Measurements from ENCODE around the gene CDH13. TPM values are rescaled to one million over a fixed set of nuclear protein-coding genes. Genes with fewer than 3 reads are reported as not detected.

Gene CDH13
- polyA plus RNA-seq, 1 donor: 49.6 TPM

DNA sequence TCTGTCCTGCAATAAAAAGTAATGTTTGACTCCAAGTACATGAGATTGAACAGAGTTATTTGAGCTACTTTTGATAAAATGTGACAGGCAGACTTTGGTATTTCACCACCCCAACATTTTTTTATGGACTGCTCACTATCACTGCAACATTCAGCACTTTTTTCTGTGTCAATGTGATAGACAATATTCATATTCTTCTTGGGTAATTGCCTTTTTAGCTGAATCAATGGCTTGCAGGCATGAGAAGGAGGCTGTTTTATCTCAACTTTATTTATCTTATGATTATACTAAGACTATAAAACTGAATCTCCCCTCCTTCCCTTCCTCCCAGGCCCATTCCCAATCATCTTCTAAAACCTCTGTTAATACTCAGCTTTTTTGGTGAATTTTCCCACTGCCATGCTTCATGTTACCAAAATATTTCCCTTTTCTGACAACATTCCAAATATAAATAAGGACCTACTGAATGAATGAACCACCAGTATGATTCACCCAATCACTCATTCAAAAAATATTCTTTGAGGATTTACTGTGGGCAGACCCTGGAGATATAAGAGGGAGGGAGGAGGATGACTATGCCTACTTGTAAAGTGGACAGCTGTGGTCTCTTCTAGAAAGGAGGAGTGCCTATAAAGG, 67.6 kb downstream of the CDH13 start:
- DNase-seq (ENCODE audit: low read depth): no peak

DNA sequence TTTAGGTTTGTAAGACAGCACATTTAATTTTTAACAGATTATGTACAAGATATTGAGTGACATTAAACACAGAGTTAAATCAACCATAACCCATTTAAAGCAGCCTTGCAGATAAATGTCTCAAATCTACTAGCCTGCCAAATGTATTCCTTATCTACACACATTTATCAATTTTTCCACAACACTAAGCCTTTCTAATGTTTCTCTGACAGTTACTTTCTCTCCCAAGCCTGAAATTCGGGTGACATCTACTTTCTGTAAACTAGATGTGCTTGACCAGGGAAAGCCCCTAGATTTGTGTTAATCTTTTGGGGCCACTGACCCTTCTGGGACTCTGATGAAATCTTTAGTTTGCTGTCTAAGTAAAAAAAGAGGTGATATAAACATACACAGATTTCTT, 69.0 kb downstream of the CDH13 start:
- no peak for DNase-seq (ENCODE audit: low read depth)

DNA sequence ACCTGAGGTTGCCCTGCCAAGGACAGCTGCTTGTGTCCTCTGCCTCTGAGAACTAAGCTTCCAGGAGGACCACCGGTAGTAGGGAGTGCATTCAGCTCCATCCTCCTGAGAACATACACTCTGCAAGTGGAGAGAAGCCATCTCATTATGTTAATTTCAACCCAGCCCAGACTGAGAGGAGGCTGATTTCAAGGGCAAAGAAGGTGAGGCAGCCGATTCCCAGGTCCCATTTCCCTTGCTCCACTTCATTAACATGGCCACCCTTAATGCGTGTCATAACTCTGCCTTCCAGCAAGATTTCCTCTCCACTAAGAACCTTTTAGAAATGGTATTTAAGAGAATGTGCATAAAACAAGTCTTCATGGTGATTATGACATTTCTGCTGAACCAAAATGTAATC, 72.5 kb downstream of the CDH13 start:
- no peak for DNase-seq (ENCODE audit: low read depth)

DNA sequence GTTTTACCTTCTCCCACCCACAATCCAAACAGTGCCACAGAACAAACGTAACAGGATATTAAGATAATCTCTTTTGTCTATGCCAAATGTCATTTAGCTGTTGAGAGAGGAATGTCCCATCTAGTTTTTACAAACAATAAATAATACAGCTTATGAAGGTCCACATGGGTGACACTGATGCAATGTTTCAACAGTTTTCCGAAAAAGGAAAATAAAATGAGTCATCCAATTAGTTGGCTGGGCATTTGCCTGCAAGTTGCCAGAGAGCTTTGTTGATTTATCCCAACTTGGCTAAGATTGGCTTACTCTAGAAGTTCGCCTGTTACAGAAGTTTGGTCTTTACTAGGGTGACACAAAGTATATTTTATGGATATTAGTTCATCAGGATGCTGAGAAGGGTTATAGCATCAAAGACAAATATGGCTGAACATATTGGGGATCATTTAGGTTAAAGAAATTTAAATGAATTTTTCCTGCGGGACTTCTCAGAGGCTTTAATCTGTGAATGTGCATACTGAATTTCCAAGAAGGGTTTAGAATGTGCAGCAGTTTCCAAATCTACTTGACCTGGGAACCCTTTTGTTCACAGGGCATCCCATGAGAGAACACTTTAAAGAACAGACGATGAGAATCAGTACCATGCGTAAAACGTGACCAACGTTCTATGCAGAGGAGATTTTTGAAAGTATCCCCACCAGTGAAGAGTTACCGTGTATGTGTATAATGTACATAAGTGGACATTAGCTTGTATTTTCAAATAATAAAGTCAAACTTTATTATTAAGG, 73.1 kb downstream of the CDH13 start:
- no peak for DNase-seq (ENCODE audit: low read depth)

DNA sequence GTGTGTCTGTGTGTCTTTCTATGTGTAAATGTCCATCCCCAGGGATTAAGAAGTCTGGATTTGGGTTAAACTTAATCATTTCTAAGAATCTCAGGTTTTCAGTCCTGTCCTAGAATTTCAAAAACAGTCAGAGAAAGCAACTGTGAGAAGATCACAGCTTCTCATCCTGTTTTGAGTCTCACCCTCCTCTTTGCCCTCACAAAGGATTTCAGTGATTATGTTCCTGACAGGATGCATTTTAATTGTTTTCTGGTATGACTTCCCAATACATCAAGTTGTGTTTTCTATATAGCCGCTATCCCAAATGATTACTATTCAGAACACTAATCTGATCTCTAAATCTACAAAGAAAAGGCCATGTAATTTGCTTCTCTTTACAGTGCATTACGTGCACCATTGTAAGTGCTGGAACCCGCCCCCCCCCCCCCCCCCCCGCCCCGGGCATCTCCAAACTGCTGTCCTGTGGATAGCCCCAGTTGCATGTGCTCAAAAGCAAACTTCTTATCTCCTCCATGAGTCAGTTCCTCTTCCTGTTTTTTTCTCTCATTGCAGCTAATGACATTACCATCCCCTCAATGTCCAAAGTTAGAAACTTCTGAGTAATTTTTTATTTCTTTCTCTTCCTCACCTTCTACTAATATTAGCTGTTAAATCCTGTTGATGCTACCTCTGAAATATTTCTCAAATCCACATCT, 73.9 kb downstream of the CDH13 start:
- no peak for DNase-seq (ENCODE audit: low read depth)

DNA sequence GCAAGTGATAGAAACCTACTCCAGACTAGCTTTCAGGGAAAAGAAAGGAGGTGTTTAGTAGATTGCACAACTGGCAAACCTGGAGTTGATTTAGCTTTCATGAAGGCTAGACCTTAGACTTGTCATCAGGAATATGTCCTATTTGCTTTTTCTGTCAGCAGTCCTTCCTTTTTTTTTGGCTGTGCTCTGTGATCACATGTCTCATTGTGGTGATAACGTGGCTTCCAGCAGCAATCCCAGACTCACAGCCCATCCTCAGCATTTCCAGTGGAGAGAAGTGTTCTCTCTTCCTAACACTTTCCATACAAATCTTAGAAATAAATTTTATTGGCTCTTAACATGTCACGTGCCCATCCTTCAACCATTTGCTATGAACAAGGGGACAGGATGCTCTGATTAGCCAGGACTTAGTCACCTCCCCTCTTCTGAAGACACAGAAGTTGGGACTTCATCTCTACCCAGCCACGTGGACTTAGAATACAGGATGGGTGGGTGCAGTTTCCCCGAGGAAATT, 74.7 kb downstream of the CDH13 start:
- DNase-seq (ENCODE audit: low read depth): no peak

DNA sequence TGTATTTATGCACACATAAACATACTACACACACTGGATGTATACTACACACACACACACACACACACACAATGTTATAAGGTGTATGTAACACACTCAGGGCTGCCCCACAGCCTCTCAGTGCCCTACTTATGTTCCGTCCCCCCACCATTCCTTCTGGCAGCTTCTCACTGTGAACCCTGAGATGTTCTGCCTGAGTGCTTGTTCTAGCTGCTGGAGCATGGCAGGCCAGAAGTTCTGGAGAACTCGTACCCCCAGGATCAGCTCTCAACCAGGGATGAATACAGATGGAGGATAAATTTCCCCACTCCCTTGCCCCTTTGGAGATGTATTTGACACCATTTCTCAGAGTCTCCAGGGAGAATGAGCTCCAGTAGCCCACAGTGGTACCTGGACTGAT, 76.4 kb downstream of the CDH13 start:
- no peak for DNase-seq (ENCODE audit: low read depth)

DNA sequence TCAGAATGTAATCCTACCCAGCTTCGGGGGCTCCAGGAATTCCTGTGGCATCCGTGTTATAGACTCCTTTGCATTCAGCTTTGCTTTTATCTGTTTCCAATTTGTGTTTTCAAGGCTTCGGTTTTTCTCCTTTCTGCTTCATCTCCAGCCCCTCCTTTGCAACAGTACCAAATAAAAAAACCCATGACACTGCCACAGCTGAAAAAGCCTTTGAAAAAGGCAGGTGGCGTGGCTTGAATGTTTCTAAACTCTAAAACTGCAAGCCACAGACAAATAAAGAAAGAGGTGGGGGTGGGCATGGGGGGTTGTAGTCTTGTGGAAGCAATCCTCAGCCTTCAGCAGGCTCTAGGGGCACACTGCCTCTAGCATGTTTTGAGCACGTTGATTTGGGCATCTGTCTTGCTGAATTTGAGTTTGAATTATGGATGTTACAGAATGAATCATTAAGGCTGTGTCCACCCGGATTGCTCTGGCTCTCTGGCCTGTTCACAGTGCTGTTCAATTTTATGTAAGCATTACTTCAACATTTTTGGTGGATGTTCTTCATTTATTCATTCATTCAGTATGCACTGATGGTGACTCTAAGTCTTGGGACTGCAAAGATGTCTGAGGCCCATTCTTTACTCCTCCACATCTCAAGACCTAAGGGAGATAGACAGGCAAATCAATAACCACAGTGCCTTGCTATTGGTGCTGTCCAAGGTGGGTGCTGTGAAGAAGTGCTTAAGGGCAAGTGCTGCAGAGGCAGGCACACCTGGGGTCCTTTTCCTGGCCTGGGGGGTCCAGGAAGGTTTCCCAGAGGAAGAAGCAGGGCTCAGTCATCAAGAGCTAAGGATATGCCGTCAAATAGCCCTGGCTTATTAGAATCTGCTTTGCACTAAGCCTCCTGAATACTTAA, 77.4 kb downstream of the CDH13 start:
- no peak for DNase-seq (ENCODE audit: low read depth)

DNA sequence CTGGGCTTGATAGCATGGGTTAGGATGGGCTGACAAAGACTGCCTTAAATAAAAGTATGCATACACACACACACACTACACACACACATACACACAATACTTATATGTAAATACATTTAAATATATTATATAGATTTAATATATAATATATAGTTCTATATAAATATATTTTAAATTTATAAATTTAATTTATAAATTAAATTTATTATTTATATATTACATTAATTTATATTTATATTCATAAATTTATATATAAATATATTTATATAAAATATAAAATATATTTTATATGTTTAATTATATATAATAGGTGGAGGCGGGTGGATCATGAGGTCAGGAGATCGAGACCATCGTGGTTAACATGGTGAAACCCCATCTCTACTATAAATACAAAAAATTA, 83.2 kb downstream of the CDH13 start:
- DNase-seq (ENCODE audit: low read depth): no peak

DNA sequence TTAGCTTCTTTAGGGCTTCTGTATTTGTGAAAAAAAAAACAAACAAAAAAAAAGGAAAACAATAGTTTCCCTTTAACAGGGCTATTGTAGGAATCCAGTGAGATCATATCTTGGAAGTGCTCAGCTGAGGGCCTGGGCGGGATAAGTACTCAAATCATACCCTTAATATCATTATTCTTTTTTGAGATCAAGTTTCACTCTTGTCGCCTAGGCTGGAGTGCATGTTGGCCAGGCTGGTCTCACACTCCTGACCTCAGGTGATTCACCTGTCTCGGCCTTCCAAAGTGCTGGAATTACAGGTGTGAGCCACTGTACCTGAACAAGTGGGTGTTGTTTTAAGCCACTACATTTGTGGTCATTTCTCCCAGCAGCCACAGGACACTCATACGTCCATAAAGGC, 87.0 kb downstream of the CDH13 start:
- DNase-seq (ENCODE audit: low read depth): no peak

DNA sequence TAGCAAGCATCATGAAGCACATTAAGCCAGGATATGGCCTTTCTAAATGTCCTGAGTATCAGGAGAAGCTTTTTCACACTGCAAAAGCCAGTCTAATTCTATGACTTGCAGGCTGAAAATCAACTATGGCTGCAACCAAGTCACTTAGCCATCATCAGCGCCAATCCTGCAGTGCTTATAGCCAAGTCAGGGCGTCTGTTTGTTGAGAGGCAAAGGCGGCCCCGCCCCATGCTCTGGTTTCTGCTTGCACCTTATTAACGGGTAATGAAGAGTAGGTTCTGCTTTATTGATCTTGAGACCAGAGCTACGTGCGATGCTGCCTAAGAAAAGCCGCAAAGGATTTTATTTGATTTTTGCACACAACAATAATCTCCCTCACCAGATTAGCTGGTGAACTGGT, 88.4 kb downstream of the CDH13 start:
- no peak for DNase-seq (ENCODE audit: low read depth)

DNA sequence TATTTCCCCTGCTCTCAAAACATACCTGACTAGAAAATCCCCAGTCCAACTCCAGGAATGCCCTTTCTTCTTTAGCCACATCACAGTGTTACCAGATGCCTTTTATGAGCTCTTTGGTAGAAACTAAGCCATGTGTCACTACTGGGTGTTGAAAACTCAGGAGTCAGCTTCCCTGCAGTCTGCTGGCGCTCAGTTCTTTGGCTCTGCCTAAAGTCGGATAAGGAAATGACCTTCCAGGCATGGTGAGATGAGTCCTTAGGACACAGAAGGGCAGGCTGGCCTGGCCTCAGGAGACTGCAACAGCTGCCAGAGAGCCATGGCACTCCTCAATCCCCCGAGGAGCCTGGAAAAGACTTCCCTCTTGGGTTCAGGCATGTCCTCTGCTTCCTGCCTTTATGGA, 89.1 kb downstream of the CDH13 start:
- DNase-seq (ENCODE audit: low read depth): no peak

DNA sequence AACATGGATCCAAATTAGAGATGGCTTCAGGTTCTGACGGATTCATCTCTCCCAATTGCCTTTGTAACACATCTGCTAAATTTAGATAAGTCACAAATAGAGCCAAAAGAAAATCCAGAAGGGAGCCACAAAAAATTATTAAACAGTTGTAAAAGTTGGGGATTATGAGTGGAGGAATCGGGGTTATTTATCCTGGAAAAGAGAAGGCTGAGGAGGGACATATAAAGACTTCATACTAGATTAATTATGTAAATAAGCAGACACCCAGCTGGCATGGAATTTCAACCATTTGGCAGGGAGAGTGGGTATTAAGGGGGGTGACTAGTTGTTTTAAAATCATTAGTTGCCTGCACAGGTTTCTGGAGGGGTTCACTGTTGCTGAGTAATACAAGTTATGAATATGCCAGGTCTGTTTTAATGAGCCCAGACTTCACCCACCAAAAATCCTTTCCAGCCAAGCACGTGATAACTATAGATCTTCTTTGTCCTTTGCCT, 89.6 kb downstream of the CDH13 start:
- DNase-seq (ENCODE audit: low read depth): no peak

DNA sequence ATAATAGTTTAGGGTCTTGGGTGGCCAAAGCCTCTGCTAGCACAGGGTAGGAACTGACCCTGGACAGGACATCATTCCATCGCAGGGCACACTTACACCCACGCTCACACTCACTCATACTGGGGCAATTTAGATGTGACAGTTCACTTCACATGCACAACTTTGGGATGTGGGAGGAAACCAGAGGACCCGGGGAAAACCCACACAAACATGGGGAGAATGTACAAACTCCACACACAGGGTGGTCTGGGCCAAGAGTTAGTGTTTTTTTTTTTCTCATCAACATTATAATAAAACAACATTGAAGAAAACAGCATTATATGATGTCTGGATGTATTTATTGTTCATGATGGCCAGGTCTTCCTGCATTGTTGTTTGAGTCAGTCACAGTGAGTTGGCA, 93.6 kb downstream of the CDH13 start:
- no peak for DNase-seq (ENCODE audit: low read depth)

DNA sequence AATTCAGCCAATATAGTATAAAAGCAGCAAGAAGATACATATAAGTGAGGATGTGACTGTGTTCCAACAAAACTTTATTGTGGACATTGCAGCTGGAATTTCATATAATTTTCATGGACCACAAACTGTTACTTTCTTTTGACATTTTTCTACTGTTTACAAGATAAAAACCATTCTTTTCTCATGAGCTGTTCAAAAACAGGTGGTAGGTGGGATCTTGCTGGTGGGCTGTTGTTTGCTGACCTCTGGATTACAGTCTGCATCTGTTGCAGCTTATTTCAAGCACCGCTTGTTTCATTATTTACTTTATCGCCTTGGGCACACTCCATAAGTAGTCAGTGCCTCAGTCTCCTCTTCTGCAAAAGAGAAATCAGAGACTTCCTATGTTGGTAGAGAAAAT, 99.5 kb downstream of the CDH13 start:
- DNase-seq (ENCODE audit: low read depth): no peak

DNA sequence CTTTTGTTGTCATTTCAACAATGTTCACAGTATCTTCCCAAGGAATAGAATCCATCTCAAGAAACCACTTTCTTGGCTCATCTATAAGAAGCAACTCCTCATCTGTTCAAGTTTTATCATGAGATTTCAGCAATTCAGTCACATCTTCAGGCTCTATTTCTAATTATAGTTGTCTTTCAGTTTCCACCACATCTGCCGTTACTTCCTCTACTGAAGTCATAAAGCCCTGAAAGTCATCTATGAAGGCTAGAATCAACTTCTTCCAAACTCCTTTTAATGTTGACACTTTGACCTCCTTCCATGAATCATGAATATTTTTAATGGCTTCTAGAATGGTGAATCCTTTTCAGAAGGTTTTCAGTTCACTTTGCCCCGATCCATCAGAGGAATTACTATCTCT, 102.1 kb downstream of the CDH13 start:
- no peak for DNase-seq (ENCODE audit: low read depth)

DNA sequence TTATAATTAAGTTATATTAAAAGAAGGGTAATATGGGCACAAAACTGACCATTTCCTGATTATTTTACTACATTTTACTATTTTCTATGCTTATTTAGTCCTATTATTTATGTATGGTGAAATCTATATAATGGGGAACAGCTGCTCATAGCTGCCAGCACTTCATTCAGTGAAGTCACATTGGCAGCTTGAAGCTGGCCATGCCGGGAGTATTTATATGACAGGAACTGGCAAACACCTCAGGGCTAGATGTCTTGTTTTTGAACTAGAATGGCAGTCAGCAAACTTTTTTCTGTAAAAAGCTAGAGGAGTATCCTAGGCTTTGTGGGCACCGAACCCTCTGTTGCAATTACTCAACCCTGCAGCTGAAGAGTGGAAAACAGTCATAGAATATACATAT, 104.1 kb downstream of the CDH13 start:
- no peak for DNase-seq (ENCODE audit: low read depth)

DNA sequence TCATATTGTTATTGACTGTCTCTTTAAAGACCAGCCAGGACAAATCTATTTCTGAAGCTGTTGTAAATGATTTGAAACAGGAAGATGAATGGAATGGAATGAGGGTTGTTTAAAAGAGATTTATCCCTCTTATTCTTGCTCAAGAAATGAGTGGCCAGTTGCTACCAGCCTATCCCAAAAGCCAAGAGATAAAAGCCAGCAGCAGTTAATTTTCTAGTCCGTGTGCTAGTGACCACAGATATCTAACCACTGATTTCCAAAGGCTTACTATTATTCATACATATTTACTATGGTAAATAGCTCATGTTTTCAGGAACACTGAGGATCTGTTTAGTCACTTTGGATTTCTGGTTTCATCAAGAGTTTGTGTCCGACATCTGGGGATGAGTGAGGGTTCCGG, 105.7 kb downstream of the CDH13 start:
- no peak for DNase-seq (ENCODE audit: low read depth)

DNA sequence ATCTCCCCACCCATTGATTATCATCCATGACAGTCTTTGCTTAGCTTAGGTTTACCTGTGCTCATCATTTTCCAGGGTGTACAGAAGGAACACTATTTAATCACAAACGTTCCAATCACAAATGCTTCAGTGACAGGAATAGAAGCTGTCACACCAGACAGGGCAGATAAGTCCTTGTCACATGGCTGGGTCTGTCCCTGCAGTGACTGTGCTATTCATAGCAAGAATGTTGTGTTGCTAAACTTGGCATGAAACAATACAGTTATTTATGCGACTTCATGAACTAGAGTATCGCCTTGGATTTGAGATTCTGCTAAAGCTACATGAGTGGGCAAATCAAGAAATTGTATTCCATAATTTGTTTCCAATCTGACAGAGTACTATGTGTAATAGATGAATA, 108.4 kb downstream of the CDH13 start:
- no peak for DNase-seq (ENCODE audit: low read depth)

DNA sequence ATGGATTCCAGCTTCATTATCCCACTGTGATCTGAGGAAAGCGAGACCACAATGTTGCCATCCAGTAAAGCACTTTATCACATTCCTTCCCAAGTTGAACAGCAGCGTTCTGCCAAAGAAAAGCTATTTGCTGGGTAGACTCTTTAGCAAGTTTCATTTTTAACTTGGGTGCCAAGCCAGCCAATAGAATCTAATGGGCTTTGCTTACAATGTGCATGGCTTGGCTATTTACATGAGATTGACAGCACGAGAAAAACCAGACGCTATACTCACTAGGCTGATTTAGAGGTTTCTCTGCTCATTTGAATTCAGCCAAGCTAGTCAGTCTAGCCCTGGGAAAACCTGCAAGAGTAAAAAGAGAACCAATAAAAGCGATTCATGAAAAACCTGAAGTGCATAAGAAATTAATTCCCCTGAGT, 108.9 kb downstream of the CDH13 start:
- no peak for DNase-seq (ENCODE audit: low read depth)

DNA sequence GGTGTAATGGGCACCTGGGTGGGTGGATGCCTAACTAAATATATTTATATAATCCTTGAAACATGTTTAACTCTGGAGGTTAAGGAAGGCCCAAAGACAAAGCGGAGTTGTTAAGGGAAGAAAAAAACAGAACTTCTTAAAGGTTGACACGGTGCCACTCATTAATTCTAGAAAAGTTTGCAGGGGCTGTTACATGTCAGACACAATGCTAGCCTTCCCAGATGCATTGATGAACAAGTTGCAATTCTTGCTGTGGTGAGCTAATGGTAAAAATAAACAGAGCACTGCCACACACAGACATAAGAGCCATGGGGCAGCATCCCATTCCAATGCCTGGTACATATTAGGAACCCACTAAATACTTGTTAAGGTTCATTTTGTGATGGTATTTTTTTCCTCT, 109.5 kb downstream of the CDH13 start:
- DNase-seq (ENCODE audit: low read depth): no peak

DNA sequence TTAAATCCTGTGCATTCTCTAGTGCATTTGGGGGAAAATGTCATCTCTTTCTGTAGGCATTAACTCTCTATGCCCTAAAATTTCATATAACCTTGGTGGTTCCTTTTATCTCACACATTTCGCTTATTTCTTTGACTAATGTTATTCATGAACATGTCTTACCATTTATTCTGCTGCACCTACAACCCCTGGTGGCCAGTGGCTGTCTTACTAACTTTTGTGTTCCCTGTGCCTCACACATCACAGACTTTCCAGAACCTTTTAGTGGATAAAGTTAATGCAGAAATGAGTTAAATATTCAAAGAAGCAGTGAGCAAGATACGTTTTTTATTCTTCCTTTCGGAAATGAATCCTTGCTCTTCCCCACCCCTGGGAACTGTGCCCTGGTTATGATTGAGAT, 111.9 kb downstream of the CDH13 start:
- no peak for DNase-seq (ENCODE audit: low read depth)

All from forelimb muscle (tissue), 1 donor.